ENCODE data around the gene STPG1.
A peak's percentile ranks its signal among the peaks of the same experiment; 100 is the strongest.

Gene STPG1

GRCh38 chr1:24336075-24336474 is 77.5 kb downstream of the STPG1 start:
- TF ChIP-seq CTCF (IDR thresholded peaks at IDR 0.05; ENCODE audit: insufficient read depth, low read length, missing control alignments), result no peak
- no peak overlapping the region for H3K4me3 ChIP-seq (ENCODE audit: low read depth, low read length)
- no peak for DNase-seq (ENCODE audit: low read depth, low spot score)
- POLR2A ChIA-PET, result no interaction called here
- CTCF ChIA-PET, result no interaction called here

GRCh38 chr1:24331961-24332673 is 81.5 kb downstream of the STPG1 start:
- ChIA-PET CTCF (interaction anchor here (1.8 kb wide), 1 partner anchor 61 kb away, joined by 4 read pairs; no protein-coding TSS in a partner anchor), POLR2A (no interaction called here)
- TF ChIP-seq CTCF (IDR thresholded peaks at IDR 0.05; ENCODE audit: insufficient read depth, low read length, missing control alignments), result no peak
- no peak overlapping the region for H3K4me3 ChIP-seq (ENCODE audit: low read depth, low read length)
- DNase-seq (ENCODE audit: low read depth, low spot score), result no peak

GRCh38 chr1:24329797-24330543 is 83.6 kb downstream of the STPG1 start:
- CTCF ChIA-PET, result interaction anchor here (0.8 to 3.6 kb wide), 5 partner anchors 9 to 180 kb away, joined by 3 to 19 read pairs (median 3); no protein-coding TSS in a partner anchor
- POLR2A ChIA-PET, result interaction anchor here (1.3 kb wide), 1 partner anchor 8 kb away, joined by 3 read pairs; no protein-coding TSS in a partner anchor
- peak; percentile 40 for DNase-seq (ENCODE audit: low read depth, low spot score)
- no peak for TF ChIP-seq CTCF (IDR thresholded peaks at IDR 0.05; ENCODE audit: insufficient read depth, low read length, missing control alignments)
- no peak overlapping the region for H3K4me3 ChIP-seq (ENCODE audit: low read depth, low read length)

GRCh38 chr1:24329331-24329730 is 84.3 kb downstream of the STPG1 start:
- DNase-seq (ENCODE audit: low read depth, low spot score), result no peak
- ChIA-PET POLR2A (no interaction called here), CTCF (interaction anchor here (3.6 kb wide), 1 partner anchor 62 kb away, joined by 19 read pairs; no protein-coding TSS in a partner anchor)
- TF ChIP-seq CTCF (IDR thresholded peaks at IDR 0.05; ENCODE audit: insufficient read depth, low read length, missing control alignments), result no peak
- H3K4me3 ChIP-seq (ENCODE audit: low read depth, low read length), result no peak overlapping the region

GRCh38 chr1:24327891-24328290 is 85.7 kb downstream of the STPG1 start:
- CTCF ChIA-PET, result interaction anchor here (0.8 to 3.6 kb wide), 3 partner anchors 33 to 126 kb away, joined by 3 to 19 read pairs (median 4); no protein-coding TSS in a partner anchor
- no peak for DNase-seq (ENCODE audit: low read depth, low spot score)
- POLR2A ChIA-PET, result no interaction called here
- no peak overlapping the region for H3K4me3 ChIP-seq (ENCODE audit: low read depth, low read length)
- no peak for TF ChIP-seq CTCF (IDR thresholded peaks at IDR 0.05; ENCODE audit: insufficient read depth, low read length, missing control alignments)

GRCh38 chr1:24327486-24327885 is 86.1 kb downstream of the STPG1 start:
- no peak for DNase-seq (ENCODE audit: low read depth, low spot score)
- CTCF ChIA-PET, result interaction anchor here (0.8 to 3.6 kb wide), 2 partner anchors 64 to 125 kb away, joined by 3 to 19 read pairs; no protein-coding TSS in a partner anchor
- no peak overlapping the region for H3K4me3 ChIP-seq (ENCODE audit: low read depth, low read length)
- no peak for TF ChIP-seq CTCF (IDR thresholded peaks at IDR 0.05; ENCODE audit: insufficient read depth, low read length, missing control alignments)
- POLR2A ChIA-PET, result no interaction called here

Data from AG04449 (cell line).